ENCODE results near the gene TBL1X. TPM values are rescaled to one million over a fixed set of nuclear protein-coding genes. Genes with fewer than 3 reads are reported as not detected.
"Not testable (repeated sequence)": the region's sequence is repeated elsewhere in the genome, so short reads cannot be mapped to it uniquely, and the experiment has no call there.

The TBL1X gene
- polyA plus RNA-seq, 1 donor (not counting 4 experiments of a cell fraction or from before 2014, with no cell fraction given): 2.2 TPM

DNA sequence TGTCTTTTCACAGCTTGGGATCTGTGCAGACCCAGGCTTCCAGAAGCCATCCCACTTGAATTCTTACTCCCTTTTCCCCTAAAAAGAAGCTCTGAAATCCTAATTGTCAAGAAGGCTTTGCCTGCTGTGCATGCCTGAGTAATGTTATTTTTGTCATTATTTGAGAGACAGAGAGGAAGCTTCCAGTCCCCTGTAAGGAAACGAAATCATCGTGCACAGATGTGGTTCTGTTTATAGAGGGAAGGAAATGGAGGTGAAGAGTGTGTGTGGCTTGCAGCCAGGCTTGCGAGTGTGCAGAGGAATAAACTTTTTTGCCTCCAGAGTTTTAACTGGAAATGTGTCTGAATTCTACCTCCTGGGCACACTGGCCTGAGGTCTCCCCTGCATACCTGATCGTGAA, 70.2 kb downstream of the TBL1X start:
- Histone ChIP-seq H4K20me1 (ENCODE audit: control insufficient read depth, extremely low read depth, insufficient read depth, low read length) (no peaks in the 10 kb centered on the region), H3K27me3 (ENCODE audit: control insufficient read depth, extremely low read depth, insufficient read depth, low read length) (no peaks in the 10 kb centered on the region), H3K4me2 (ENCODE audit: control insufficient read depth, extremely low read depth, insufficient read depth, low read depth, low read length) (no peak overlapping the region), H3K36me3 (ENCODE audit: control insufficient read depth in 2 of 2, extremely low read depth in 1 of 2, insufficient read depth in 2 of 2, low read length in 2 of 2) (no peaks in the 10 kb centered on the region), H3K4me1 (ENCODE audit: control insufficient read depth, extremely low read depth, insufficient read depth, low read length) (no peaks in the 10 kb centered on the region), H3K9ac (ENCODE audit: control insufficient read depth, extremely low read depth, insufficient read depth, low read length) (no peak overlapping the region), H3K9me1 (ENCODE audit: control insufficient read depth, extremely low read depth, insufficient read depth, low read length) (no peaks in the 10 kb centered on the region), H2AFZ (ENCODE audit: control insufficient read depth, low read length) (no peak overlapping the region), H3K4me3 (ENCODE audit: control insufficient read depth in 2 of 3, extremely low read depth in 1 of 3, insufficient read depth in 2 of 3, low read depth in 1 of 3, low read length in 3 of 3) (no peak overlapping the region), H3K79me2 (ENCODE audit: control insufficient read depth, insufficient read depth, low read length) (no peaks in the 10 kb centered on the region), H3K27ac (ENCODE audit: control insufficient read depth, insufficient read depth, low read length) (no peak overlapping the region), H3K9me3 (ENCODE audit: control insufficient read depth, low read depth, low read length) (peaks cover 3% of the 10 kb centered on the region)
- dilution Hi-C loops (cut with MboI; ENCODE audit: extremely low pct_ligation_motif_present, low sequenced_read_pairs): no loop called here
- no peak for TF ChIP-seq EZH2 (IDR thresholded peaks at IDR 0.05; ENCODE audit: low read length)
- no peak for TF ChIP-seq CTCF (optimal IDR thresholded peaks at IDR 0.05 in 1 of 3, IDR thresholded peaks at IDR 0.05 in 1 of 3, conservative IDR thresholded peaks at IDR 0.05 in 1 of 3; ENCODE audit: extremely low read depth in 1 of 3, insufficient read depth in 2 of 3, low read length in 3 of 3)
- no peak for DNase-seq (ENCODE audit: low read depth, low spot score)
- no peak for FAIRE-seq

- H3K4me2 ChIP-seq (ENCODE audit: control insufficient read depth, extremely low read depth, insufficient read depth, low read depth, low read length); dilution Hi-C loops (cut with MboI; ENCODE audit: extremely low pct_ligation_motif_present, low sequenced_read_pairs); FAIRE-seq; H3K36me3 ChIP-seq (ENCODE audit: control insufficient read depth in 2 of 2, extremely low read depth in 1 of 2, insufficient read depth in 2 of 2, low read length in 2 of 2); H3K9ac ChIP-seq (ENCODE audit: control insufficient read depth, extremely low read depth, insufficient read depth, low read length); H3K4me3 ChIP-seq (ENCODE audit: control insufficient read depth in 2 of 3, extremely low read depth in 1 of 3, insufficient read depth in 2 of 3, low read depth in 1 of 3, low read length in 3 of 3); H3K9me1 ChIP-seq (ENCODE audit: control insufficient read depth, extremely low read depth, insufficient read depth, low read length); H3K79me2 ChIP-seq (ENCODE audit: control insufficient read depth, insufficient read depth, low read length); H3K27ac ChIP-seq (ENCODE audit: control insufficient read depth, insufficient read depth, low read length); H3K4me1 ChIP-seq (ENCODE audit: control insufficient read depth, extremely low read depth, insufficient read depth, low read length); H4K20me1 ChIP-seq (ENCODE audit: control insufficient read depth, extremely low read depth, insufficient read depth, low read length); H3K27me3 ChIP-seq (ENCODE audit: control insufficient read depth, extremely low read depth, insufficient read depth, low read length); DNase-seq (ENCODE audit: low read depth, low spot score); H3K9me3 ChIP-seq (ENCODE audit: control insufficient read depth, low read depth, low read length); H2AFZ ChIP-seq (ENCODE audit: control insufficient read depth, low read length): not testable (repeated sequence)
These were observed 71.3 kb downstream of the TBL1X start for GRCh38 chrX:9536156-9536555.

- Histone ChIP-seq H3K9ac (ENCODE audit: control insufficient read depth, extremely low read depth, insufficient read depth, low read length) (no peak overlapping the region), H3K9me3 (ENCODE audit: control insufficient read depth, low read depth, low read length) (peaks cover 3% of the 10 kb centered on the region), H3K9me1 (ENCODE audit: control insufficient read depth, extremely low read depth, insufficient read depth, low read length) (no peaks in the 10 kb centered on the region), H3K27me3 (ENCODE audit: control insufficient read depth, extremely low read depth, insufficient read depth, low read length) (no peaks in the 10 kb centered on the region), H2AFZ (ENCODE audit: control insufficient read depth, low read length) (no peak overlapping the region), H3K27ac (ENCODE audit: control insufficient read depth, insufficient read depth, low read length) (no peak overlapping the region), H3K36me3 (ENCODE audit: control insufficient read depth in 2 of 2, extremely low read depth in 1 of 2, insufficient read depth in 2 of 2, low read length in 2 of 2) (no peaks in the 10 kb centered on the region), H4K20me1 (ENCODE audit: control insufficient read depth, extremely low read depth, insufficient read depth, low read length) (no peaks in the 10 kb centered on the region), H3K79me2 (ENCODE audit: control insufficient read depth, insufficient read depth, low read length) (no peaks in the 10 kb centered on the region), H3K4me3 (ENCODE audit: control insufficient read depth in 2 of 3, extremely low read depth in 1 of 3, insufficient read depth in 2 of 3, low read depth in 1 of 3, low read length in 3 of 3) (no peak overlapping the region), H3K4me1 (ENCODE audit: control insufficient read depth, extremely low read depth, insufficient read depth, low read length) (no peaks in the 10 kb centered on the region), H3K4me2 (ENCODE audit: control insufficient read depth, extremely low read depth, insufficient read depth, low read depth, low read length) (no peak overlapping the region)
- FAIRE-seq: no peak
- DNase-seq (ENCODE audit: low read depth, low spot score): no peak
- dilution Hi-C loops (cut with MboI; ENCODE audit: extremely low pct_ligation_motif_present, low sequenced_read_pairs): no loop called here
- TF ChIP-seq EZH2 (IDR thresholded peaks at IDR 0.05; ENCODE audit: low read length) (no peak), CTCF (optimal IDR thresholded peaks at IDR 0.05 in 1 of 3, IDR thresholded peaks at IDR 0.05 in 1 of 3, conservative IDR thresholded peaks at IDR 0.05 in 1 of 3; ENCODE audit: extremely low read depth in 1 of 3, insufficient read depth in 2 of 3, low read length in 3 of 3) (no peak)
These were observed 72.9 kb downstream of the TBL1X start for GRCh38 chrX:9537781-9538180.

Data from keratinocyte (primary cell).